GM20000 (cell line): ENCODE measurements around the gene TMPRSS15.

Source experiments
- DNase-seq: peaks from one replicate; pipeline ENCODE4 v3.0.0; 2012; ENCODE audit warnings: low spot score
- CTCF ChIP-seq: IDR thresholded peaks from 2 replicates; pipeline ENCODE4 v1.5.1; 2012; ENCODE audit warnings: mild to moderate bottlenecking, control low read depth; ENCODE audit errors: extremely low read depth, missing control alignments

TMPRSS15 gene

GRCh38 chr21:18373606-18374005, 30.0 kb downstream of the TMPRSS15 start:
- no peak for TF ChIP-seq CTCF

GRCh38 chr21:18370301-18370700, 33.3 kb downstream of the TMPRSS15 start:
- no peak for DNase-seq
- no peak for TF ChIP-seq CTCF

More at GRCh38 chr21:18373606-18374005, 30.0 kb downstream of the TMPRSS15 start:
- DNase-seq = no peak

GRCh38 chr21:18369115-18369514, 34.5 kb downstream of the TMPRSS15 start:
- no peak for TF ChIP-seq CTCF
- no peak for DNase-seq

- DNase-seq = no peak
- TF ChIP-seq CTCF = no peak
Observed at GRCh38 chr21:18368205-18368604, 35.4 kb downstream of the TMPRSS15 start.

GRCh38 chr21:18356801-18357200, 46.8 kb downstream of the TMPRSS15 start:
- no peak for TF ChIP-seq CTCF
- DNase-seq = no peak

GRCh38 chr21:18354947-18355346, 48.6 kb downstream of the TMPRSS15 start:
- no peak for TF ChIP-seq CTCF
- no peak for DNase-seq

- no peak for DNase-seq
- no peak for TF ChIP-seq CTCF
Observed at GRCh38 chr21:18350216-18350615, 53.4 kb downstream of the TMPRSS15 start.
